HCT116 (cell line): ENCODE data around the gene POLRMT.

Experiments used
- CBX3 ChIP-seq: IDR thresholded peaks from 2 replicates; pipeline ENCODE4 v1.6.1; 2012; ENCODE audit warnings: low read depth
- CEBPB ChIP-seq: IDR thresholded peaks from 2 replicates; pipeline ENCODE4 v1.6.1; 2012; ENCODE audit warnings: low read depth
- CTCF ChIP-seq, 3 experiments: fragments of 200-600 bp in 1 of 3; sonication (generic) in 1 of 3; IDR thresholded peaks in 2 of 3; conservative IDR thresholded peaks in 1 of 3; 2 replicates each; pipeline ENCODE4 v1.5.1; 2012 to 2017; ENCODE audit warnings: low read depth in 2 of 3, low read length in 2 of 3, antibody characterized with exemption in 1 of 3, borderline replicate concordance in 1 of 3, control low read depth in 1 of 3, mild to moderate bottlenecking in 1 of 3, mixed read lengths in 1 of 3, mixed run types in 1 of 3, moderate library complexity in 1 of 3; ENCODE audit not compliant: insufficient read depth in 1 of 3
- EZH2 ChIP-seq: fragments of 200-600 bp; sonication (generic); IDR thresholded peaks from 2 replicates; pipeline ENCODE4 v1.6.1; 2017; ENCODE audit warnings: antibody characterized with exemption, mixed run types
- FOSL1 ChIP-seq: IDR thresholded peaks from 2 replicates; pipeline ENCODE4 v1.6.1; 2012; ENCODE audit warnings: low read depth
- POLR2A ChIP-seq: IDR thresholded peaks from 2 replicates; pipeline ENCODE4 v1.7.0; 2011; ENCODE audit warnings: borderline replicate concordance; ENCODE audit not compliant: insufficient read depth, insufficient read length; ENCODE audit errors: extremely low read depth
- POLR2AphosphoS5 ChIP-seq: IDR thresholded peaks from 2 replicates; pipeline ENCODE4 v1.6.1; 2011; ENCODE audit warnings: mild to moderate bottlenecking, low read depth, low read length, moderate library complexity
- RAD21 ChIP-seq: IDR thresholded peaks from 2 replicates; pipeline ENCODE4 v1.6.1; 2012; ENCODE audit warnings: low read depth, mild to moderate bottlenecking
- REST ChIP-seq: IDR thresholded peaks from 2 replicates; pipeline ENCODE4 v1.6.1; 2012; ENCODE audit warnings: low read depth
- SP1 ChIP-seq: IDR thresholded peaks from 2 replicates; pipeline ENCODE4 v1.6.1; 2012; ENCODE audit warnings: low read depth
- YY1 ChIP-seq: IDR thresholded peaks from 2 replicates; pipeline ENCODE4 v1.6.1; 2011; ENCODE audit warnings: low read length, low read depth, moderate library complexity, mild to moderate bottlenecking; ENCODE audit not compliant: insufficient replicate concordance; ENCODE audit errors: extremely low read depth
- ZFX ChIP-seq: fragments of 450-650 bp; IDR thresholded peaks from 2 replicates; pipeline ENCODE4 v1.6.1; 2017
- ZNF274 ChIP-seq: fragments of 200-500 bp; sonication (Bioruptor generic); IDR thresholded peaks from 2 replicates; pipeline ENCODE4 v1.6.1; 2014; ENCODE audit warnings: mild to moderate bottlenecking, low read depth, low read length, inconsistent platforms

- TF ChIP-seq CTCF (IDR thresholded peaks at IDR 0.05 in 2 of 3, conservative IDR thresholded peaks at IDR 0.05 in 1 of 3; ENCODE audit: borderline replicate concordance in 1 of 3, insufficient read depth in 1 of 3, low read depth in 2 of 3, low read length in 2 of 3) (no peak), FOSL1 (no peak), POLR2A (no peak), YY1 (no peak), CBX3 (no peak), RAD21 (no peak), POLR2AphosphoS5 (no peak), EZH2 (no peak), REST (no peak), CEBPB (no peak), ZFX (no peak), SP1 (no peak), ZNF274 (no peak)
Observed at GRCh38 chr19:601790-602189, 31.5 kb downstream of the POLRMT start.
